Measurements from ENCODE around the gene PRDM7.

DNA sequence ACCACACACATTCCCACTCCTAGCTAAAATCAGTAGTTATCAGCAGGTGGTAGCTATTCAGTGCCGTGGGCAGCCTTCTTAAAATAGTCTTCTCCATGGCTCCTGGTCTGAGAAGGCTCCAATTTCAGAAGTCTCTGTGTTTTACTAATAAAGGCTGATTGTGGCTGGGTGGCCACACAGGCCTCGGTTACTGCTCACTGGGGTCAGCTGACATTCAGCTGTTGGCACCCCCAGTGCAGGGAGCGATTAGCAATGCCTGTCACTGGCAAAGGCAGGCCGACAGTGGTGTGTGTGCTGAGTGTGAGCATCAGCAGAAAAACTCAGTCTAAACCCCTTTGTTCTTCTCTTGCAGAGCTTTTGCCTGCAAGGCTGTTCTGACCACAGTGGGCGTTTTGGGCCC is 41.2 kb downstream of the PRDM7 start:
- TF ChIP-seq, protein P1, sequence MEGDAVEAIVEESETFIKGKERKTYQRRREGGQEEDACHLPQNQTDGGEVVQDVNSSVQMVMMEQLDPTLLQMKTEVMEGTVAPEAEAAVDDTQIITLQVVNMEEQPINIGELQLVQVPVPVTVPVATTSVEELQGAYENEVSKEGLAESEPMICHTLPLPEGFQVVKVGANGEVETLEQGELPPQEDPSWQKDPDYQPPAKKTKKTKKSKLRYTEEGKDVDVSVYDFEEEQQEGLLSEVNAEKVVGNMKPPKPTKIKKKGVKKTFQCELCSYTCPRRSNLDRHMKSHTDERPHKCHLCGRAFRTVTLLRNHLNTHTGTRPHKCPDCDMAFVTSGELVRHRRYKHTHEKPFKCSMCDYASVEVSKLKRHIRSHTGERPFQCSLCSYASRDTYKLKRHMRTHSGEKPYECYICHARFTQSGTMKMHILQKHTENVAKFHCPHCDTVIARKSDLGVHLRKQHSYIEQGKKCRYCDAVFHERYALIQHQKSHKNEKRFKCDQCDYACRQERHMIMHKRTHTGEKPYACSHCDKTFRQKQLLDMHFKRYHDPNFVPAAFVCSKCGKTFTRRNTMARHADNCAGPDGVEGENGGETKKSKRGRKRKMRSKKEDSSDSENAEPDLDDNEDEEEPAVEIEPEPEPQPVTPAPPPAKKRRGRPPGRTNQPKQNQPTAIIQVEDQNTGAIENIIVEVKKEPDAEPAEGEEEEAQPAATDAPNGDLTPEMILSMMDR (IDR thresholded peaks at IDR 0.05) = no peak
- TF ChIP-seq POLR2A (IDR thresholded peaks at IDR 0.05) (no peak), EP300 (IDR thresholded peaks at IDR 0.05) (no peak)
